GM18868 (cell line): ENCODE data around the gene LCOR.
A peak's percentile ranks its signal among the peaks of the same experiment; 100 is the strongest.
"Not testable (repeated sequence)": the region's sequence is repeated elsewhere in the genome, so short reads cannot be mapped to it uniquely, and the experiment has no call there.

Experiments used
- ATAC-seq: cut with Tn5 transposase; IDR thresholded peaks from one replicate; pipeline ENCODE4 v1.9.1; 2021; ENCODE audit warnings: mild to moderate bottlenecking, moderate library complexity; ENCODE audit not compliant: unreplicated experiment

Gene LCOR

DNA sequence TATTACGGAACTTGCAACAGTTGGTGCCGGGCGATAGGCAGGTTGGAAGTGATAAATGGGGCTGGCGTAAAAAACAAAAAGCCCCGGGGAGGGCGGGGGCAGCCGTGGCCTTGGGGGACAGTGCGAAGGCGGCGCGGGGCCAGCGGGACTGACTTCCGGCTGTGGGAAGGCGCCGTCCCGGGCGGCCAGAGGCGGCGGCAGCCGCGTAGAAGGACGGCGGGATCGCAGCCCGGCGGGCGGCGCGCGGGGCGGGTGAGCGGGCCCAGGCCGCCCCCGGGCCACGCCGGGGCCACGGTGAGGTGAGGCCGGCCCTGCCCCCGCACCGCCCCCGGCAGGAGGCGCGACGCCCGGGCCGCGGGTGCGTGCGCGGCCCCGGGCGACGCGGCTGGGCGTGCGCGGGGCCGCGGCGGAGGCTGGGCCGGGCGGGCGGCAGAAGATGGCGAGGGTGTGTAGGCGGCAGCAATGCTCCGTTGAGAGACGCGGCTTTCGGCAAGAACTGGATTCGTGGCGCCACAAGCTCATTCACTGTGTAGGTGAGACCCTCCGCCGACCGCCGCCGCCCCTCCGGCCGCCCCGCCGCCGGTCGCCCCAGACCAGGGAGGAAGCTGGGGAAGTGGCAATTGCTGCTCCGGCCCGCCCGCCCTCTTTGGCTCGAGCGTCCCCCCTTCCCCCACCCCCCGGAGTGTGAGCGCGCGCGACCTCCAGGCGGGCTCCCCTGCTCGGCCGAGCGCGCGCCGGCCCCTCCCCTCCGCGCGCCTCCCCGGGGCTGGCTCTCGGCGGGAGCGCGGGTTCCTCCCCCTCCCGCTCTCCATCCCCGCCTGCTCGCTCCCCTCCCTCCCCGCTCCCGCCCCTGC, at the start of gene LCOR:
LCOR (plus strand) TSS at position 432 of the 854 bp plus-strand sequence. CDS start 116,760 bp downstream, outside the sequence.
- peak; percentile 56 for ATAC-seq

DNA sequence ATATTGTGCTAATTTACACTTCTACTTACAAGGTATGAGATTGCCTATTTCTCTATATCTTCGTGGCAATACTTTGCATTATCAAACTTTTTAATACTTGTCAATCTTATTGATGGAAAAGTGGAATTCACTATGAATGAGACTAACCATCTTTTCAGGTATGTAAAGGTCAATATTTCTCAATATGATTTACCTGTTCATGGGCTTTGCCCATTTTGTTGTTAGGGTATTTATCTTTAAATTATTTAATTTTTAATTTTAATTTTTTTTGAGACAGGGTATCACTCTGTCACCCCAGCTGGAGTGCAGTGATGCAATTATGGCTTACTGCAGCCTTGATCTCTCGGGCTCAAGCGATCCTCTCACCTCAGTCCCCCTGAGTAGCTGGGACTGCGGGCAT, 47.8 kb upstream of the LCOR start:
- ATAC-seq = no peak

DNA sequence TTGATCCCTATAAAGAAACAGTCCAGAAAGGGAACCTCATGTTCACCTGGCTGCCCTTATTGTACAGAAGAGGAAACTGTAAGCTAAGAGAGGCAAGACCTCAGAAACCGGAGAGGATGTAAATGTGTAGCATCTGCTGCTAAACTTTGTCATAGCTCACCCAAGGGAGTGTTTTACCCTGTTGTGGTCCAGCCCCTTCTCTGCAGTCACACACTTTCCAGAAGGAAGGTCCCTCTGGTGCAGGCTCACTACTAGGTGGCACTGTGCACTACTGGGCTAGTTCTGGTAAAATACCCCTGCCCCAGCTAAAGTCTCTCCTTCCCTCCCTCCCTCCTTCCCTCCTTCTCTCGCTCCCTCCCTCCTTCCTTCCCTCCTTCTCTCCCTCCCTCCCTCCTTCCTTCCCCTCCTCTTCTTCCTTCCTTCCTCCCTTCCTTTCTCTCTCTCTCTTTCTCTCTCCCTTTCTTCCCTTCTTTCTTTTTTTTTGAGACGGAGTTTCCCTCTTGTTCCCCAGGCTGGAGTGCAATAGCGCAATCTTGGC, 42.5 kb upstream of the LCOR start:
- ATAC-seq = peak; percentile 98

DNA sequence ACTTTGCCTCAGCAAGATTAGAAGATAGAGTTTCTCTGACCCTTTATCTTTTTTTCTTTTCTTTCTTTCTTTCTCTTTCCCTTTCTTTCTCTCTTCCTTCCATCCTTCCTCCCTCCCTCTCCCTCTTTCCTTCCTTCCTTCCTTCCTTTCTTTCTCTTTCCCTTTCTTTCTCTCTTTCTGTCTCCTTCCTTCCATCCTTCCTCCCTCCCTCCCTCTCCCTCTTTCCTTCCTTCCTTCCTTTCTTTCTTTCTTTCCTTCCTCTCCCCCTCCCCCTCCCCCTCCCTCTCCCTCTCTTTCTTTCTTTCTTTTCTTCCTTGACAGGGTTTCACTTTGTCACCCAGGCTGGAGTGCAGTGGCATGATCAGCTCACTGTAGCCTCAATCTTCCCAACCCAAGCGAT, 40.2 kb upstream of the LCOR start:
- no peak for ATAC-seq

DNA sequence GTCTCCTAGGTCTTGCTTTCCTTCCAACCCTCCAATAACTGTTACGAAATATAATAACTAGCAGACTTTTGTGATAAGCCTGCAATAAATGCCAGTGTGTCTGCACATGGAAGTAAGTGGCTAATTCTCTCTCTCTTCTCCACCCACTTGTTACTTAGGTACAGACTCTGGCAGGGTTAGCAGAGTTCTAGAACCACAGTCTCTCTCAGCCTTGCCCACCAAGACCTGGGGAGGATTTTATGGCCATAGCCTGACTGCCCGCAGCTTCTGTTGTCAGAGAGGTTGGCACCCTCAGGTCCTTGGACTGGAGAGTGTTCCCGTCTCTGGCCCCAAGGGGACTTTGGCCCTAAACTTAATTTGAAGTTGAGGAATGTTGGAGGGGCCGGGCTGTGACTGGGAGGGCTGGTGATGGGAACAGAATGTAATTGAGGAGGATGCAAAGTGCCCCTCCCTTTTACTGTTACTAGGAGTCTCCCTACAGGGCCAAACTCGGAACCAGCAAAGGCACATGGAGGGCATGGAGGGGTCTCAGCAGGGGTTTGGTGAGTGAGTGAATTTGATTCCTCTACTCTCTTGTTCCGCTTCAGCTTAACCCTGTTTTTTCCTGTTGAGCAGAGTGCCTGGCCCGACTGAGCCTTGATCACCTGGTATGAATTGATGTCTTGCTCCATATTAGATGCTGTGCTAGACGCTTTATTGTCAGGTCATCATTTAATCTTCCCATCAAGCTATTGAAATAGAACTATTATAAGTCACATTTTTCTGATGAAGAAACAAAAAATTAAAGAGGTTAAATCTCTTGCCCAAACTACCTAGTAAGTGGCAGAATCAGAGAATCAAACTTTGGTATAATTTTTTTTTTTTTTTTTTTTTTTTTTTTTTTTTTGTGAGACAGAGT, 37.0 kb upstream of the LCOR start:
- ATAC-seq = no peak

DNA sequence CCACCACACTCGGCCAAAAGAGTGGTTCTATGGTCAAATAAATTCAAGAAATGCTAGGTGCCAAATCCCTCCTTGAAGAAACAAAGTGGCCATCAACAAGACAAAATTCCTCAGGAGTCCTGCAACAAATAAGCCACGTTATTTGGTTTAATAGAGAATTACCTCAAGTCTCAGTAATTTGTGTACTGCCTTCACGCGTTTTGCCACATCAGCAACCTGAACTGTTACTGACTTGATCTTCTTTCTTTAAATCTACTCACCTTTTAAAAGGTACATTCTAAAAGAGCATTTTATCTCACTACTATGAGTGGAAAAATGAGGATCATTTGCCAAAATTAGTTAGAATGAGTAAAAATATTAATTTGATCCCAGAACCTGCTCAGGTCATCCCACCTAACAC, 34.6 kb upstream of the LCOR start:
- no peak for ATAC-seq

DNA sequence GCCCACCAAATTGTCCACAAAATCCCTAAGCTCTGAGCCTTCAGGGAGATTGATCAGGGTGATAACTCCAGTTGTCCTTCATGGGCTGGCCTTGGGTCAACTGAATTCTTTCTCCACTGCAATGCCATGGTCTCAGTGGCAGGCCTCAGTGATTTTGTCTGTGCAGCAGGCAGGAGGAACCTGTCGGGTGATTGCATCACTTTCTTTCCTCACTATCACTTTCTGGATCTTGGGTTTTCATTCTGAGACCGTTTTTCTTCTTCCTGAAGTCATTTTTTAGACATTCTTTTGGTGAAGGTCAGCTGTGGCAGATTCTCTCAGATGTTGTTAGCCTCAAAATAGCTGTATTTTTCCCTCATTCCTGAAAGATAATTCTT, 28.8 kb upstream of the LCOR start:
- ATAC-seq = no peak

DNA sequence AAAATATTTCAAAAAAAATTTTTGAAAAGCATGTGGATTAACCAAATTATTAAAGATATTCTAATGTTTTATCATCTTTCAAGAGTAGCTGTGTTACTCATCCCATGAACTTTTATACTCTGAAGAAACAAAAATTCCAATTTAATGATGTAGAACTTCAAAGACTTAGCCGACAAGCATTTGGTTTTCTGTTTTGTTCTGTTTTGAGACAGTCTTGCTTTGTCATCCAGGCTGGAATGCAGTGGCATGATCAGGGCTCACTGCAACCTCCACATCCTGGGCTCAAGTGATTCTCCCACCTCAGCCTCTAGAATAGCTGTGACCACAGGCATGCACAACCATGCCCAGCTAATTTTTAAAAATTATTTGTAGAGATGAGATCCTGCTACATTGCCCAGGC, 17.8 kb upstream of the LCOR start:
- no peak for ATAC-seq

DNA sequence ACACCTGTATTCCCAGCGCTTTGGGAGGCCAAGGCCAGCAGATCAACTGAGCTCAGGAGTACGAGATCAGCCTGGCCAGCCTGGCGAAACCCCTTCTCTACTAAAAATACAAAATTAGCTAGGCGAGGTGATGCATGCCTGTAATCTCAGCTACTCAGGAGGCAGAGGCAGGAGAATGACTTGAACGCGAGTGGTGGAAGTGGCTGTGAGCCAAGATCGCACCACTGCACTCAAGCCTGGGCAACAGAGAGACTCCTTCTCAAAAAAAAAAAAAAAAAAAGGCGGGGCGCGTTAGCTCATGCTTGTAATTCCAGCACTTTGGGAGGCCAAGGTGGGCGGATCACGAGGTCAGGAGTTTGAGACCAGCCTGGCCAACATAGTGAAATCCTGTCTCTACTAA, 13.1 kb upstream of the LCOR start:
- not testable (repeated sequence) for ATAC-seq

DNA sequence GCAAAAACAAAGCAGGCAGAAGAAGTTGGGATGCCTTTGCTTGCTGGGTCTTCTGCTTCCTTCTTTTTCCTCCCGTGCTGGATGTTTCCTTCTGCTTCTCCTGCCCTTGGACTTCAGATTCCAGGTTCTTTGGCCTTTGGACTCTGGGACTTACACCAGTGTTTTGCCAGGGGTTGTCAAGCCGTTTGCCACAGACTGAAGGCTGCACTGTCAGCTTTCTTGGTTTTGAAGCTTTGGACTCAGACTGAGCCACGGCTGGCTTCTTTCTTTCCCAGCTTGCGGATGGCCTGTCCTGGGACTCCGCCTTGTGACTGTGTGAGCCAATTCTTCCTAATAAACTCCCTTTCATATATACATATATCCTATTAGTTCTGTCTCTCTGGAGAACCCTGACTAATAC, 11.3 kb upstream of the LCOR start:
- no peak for ATAC-seq

DNA sequence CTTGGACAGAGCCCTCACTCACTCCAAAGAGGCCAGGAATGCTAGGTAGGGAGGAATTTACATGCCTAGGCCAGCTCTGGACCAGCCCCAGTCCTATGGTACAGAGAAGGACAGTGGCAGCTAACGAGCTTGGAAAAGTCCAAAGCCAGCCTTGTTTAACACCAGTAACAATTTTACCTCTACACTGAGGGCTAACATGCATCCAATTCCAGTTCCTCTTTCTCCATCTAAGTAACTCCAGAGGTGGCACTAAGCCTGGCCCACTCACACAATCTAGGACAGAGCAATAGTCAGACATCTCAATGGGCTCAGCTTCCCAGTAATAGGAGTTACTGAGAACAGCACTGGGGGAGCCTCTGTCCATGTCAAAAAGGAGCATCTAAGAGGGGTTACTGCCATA, 5.7 kb upstream of the LCOR start:
- no peak for ATAC-seq

DNA sequence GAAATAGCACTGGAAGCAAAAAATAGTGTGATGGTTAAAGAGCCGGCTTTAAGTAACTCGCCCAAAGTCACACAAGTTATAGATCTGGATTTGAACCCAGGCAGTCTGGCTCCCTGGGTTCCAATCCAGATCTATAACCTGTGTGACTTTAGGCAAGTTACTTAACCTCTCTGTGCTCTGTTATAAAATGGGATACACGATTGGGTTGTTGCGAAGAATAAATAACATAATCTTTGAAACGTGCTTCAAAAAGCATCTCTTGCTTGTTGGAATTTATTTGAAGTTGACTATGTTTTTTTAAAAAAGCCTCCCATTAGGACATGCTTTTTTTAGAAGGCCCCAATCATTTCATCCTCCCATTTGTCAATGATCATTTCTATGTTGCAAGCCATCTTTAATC, 3.5 kb upstream of the LCOR start:
- no peak for ATAC-seq

DNA sequence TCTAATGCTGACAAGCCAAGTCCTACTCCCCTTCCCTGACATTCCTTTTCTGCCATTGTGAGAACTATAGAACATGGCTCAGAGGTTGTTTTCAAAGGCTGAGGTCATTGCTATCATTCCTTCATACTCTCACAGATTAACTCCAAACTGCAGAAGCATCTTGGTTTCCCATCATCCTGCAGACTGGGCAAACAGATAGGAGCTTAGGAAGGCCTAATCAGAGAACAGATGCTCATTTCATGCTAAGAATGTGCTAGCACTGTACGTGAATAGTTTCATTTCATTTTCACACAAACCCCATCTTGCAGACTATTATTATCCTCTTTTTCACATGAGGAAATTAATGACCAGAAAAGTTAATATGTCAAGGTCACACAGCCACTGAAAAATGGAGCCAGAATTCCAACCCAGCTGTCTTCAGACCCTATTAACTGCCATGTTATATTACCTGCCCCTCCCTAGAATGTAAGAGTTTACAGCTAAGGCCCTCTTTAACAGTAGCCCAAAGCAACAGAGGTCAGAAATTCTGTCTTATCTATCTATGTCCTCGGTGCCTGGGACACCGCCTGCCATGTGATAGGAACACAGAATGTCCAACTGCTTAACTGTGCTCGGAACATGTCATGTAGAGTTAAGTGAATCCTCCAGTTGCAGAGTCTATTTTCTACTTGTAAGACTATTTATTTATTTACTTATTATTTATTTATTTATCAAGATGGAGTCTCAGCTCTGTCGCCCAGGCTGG, 2.9 kb upstream of the LCOR start:
- no peak for ATAC-seq

DNA sequence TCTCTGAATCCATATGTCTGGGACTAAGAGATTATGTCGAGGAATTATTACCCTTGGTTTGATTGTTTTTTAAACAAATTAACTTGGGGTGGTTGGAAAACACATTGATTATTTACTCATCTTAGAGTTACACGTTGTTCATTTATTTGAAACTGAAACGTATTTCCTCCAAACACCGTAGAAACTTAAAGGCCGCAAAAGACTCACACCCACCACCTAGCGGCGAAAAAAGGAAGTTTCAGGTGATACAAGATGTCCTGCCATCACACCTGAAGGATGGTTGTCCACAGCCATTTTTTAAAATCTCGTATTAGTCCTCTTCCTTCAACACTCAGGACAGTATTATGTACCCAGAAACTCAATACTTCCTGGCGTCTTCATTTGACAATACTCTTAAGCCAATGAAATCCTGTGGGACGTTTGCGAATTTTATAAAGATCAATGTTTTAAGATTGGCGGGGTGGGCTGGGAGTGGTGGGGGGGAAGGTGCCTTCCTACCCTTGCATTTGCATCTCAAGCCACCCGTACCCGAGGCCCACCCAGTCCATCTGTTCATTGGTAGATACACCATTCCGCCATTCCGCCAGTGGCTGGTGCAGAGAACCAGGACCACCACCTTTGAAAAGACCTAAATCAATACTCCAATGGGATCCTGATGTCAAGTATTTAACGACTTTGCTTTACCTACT, 1.4 kb upstream of the LCOR start:
- ATAC-seq = no peak

DNA sequence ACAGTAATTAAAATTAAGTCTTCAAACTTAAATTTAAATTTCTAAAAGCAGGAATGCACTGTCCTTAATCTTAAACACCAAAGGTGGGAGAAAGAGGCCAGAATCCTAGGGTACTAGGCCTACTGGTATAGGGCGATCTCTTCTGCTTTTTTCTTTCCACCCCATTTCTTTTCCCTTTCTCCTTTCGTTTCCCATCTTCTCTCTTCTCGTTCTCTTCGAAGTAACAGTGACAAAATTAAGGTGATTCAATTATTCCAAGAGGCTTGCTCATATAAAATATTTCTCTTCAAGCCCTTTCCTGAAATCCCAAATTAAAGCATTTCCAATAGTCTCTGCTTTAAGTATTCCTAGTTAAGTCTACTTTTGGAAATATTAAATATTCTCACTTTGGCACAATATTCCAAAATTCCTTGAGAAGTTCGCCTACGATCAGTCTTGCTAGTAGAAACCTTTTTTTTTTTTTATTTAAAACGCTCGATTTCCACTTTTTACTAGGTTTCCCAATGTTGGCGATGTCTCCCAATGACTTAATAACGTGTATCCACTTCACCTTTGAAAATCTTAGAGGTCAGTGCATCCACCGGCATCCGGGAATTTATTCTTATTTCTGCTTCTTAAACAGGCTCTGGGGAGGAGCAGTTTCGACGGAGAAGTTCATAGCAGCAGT, 765 bp upstream of the LCOR start:
- no peak for ATAC-seq

DNA sequence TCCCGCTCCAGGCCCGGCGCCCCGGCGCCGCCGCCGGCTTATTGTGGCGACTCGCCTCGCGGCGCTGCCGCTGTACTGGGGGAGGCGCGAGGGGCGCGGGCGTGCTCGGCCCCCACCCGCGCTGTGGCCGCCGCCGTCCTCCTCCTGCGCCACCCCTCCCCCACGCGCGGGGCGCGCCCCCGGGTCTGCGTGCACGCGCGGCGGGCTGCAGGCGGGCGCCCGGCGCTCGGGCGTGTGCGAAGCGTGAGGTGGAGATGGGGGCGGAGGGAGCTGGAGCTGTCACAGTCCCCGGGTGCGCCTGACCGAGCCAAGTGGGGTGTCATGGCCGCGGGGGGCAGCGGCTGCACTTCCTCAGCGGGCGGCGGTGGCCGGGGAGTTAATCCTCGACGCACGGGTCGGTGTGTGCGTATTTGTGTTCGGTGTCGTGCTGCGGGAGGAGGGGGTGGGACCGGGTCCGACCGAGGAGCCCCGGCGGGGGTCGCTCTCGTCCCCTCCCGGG, 672 bp downstream of the LCOR start:
- ATAC-seq = peak; percentile 63

DNA sequence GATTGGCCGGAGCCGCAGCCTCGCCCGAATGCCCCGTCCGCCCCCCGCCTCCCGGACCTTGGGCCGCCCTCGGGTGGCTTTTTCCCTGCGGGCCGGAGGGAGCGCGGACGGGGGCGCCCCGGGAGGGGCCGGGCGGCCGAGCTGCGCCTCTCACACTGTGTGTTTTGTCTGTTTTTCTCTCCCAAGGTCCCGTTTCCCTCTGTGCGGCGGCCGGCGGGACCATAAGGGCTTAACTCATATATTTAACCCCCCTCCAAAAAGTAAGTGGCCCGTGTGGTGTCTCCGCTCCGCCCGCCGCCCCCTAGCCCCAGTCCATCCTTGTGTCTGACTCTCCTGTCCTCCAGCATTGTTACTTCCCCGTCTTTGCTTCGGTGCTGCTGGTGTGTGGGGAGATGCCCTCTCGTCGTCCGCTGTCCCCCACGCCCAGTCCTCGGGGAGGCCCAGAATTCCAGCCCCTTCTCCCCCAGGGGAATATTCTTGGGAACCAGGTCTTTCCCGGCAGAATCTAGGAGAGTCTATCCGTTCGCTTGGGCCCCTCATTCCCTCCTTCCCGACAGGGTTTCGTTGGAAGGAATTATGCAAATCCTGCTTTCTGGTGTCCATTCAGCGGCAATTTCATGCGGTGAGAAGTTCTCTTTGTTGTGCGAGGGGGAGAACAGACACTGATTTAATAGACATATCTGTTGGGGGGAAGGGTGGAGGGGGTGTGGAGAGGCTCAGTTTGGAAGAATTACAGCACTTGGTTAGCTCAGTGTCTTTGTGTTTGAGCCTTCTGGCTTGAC, 1.3 kb downstream of the LCOR start:
- no peak for ATAC-seq

DNA sequence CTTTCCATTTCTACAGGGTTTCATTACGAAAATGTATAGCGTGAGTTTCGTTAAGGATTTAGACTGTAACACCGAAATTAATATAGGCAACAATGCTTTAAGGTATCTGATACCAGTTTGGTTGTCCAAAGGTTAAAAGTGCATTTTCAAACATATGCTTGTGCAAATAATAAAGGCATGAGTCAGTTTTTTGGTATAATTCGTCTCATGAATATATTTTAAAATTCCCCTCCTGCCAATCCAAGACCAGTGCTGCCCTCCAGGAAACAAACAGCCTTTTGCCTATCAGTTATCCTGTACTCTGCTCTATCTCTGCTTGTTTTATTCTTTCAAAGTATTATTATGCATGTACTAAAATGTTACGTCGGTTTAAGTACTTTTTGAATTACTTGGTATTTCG, 2.0 kb downstream of the LCOR start:
- no peak for ATAC-seq

DNA sequence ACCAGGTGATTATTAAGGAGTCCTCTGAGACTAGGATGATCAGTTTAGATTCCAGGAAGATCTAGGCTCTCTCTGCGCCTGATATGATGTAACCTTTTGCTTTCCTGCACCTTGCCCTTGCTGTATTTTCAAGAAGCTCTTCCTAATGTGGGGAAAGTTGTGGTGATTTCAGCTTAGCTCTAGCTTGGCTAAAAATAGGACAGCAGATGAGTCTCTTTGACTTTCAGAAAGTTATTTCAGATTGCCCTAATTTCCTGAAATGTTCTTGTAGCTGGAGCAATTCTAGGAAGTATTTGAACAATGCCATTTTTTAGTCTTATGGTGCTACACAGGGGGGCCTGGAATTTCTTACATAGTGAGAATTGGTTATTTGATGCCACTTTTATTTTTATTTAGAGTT, 3.8 kb downstream of the LCOR start:
- ATAC-seq = no peak
